ENCODE results near the gene MIOX.

DNA sequence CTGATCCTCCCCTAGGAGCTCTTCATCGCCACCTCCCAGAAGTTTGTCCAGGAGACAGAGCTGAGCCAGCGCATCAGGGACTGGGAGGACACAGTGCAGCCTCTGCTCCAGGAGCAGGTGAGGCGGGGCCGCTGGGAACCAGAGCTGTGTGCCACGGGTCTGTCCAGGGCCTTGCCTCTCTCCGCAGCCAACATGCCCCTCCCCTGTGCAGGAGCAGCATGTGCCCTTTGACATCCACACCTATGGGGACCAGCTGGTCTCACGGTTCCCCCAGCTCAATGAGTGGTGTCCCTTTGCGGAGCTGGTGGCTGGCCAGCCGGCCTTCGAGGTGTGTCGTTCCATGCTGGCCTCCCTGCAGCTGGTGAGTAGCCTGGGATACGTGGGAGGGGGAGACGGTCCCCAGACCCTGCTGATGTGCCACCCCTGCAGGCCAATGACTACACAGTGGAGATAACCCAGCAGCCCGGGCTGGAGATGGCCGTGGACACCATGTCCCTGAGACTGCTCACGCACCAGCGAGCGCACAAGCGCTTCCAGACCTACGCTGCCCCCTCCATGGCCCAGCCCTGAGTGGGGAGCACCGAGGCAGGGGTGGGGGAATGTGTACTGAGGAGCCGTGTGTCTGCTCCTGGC lies 36.3 kb downstream of the MIOX start:
- TF ChIP-seq SIN3B (IDR thresholded peaks at IDR 0.05; ENCODE audit: low read depth) (no peak), POLR2AphosphoS2 (IDR thresholded peaks at IDR 0.05; ENCODE audit: low read length) (no peak), BCOR (IDR thresholded peaks at IDR 0.05) (no peak), ZNF324 (CRISPR knock-in tag; IDR thresholded peaks at IDR 0.05) (no peak)
- TF ChIP-seq, protein P1, sequence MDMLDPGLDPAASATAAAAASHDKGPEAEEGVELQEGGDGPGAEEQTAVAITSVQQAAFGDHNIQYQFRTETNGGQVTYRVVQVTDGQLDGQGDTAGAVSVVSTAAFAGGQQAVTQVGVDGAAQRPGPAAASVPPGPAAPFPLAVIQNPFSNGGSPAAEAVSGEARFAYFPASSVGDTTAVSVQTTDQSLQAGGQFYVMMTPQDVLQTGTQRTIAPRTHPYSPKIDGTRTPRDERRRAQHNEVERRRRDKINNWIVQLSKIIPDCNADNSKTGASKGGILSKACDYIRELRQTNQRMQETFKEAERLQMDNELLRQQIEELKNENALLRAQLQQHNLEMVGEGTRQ (CRISPR knock-in tag; IDR thresholded peaks at IDR 0.05): no peak
- TF ChIP-seq, protein P2, sequence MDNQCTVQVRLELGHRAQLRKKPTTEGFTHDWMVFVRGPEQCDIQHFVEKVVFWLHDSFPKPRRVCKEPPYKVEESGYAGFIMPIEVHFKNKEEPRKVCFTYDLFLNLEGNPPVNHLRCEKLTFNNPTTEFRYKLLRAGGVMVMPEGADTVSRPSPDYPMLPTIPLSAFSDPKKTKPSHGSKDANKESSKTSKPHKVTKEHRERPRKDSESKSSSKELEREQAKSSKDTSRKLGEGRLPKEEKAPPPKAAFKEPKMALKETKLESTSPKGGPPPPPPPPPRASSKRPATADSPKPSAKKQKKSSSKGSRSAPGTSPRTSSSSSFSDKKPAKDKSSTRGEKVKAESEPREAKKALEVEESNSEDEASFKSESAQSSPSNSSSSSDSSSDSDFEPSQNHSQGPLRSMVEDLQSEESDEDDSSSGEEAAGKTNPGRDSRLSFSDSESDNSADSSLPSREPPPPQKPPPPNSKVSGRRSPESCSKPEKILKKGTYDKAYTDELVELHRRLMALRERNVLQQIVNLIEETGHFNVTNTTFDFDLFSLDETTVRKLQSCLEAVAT (IDR thresholded peaks at IDR 0.05): no peak
